C4-2B (cell line): ENCODE measurements around the gene ENTPD8.

ENCODE experiments used
- H3K27ac ChIP-seq: fragments of 450-650 bp; 2 replicates; pipeline ENCODE4 v1.5.1; 2017
- CTCF ChIP-seq: fragments of 450-650 bp; conservative IDR thresholded peaks from 2 replicates; pipeline ENCODE4 v1.5.1; 2017; ENCODE audit warnings: mild to moderate bottlenecking
- ZFX ChIP-seq: fragments of 450-650 bp; IDR thresholded peaks from 2 replicates; pipeline ENCODE4 v1.6.1; 2017

Gene ENTPD8

GRCh38 chr9:137396634-137397367 is 44.4 kb downstream of the ENTPD8 start:
- no peak overlapping the region for H3K27ac ChIP-seq
- TF ChIP-seq CTCF (no peak), ZFX (no peak)

GRCh38 chr9:137396227-137396626 is 44.9 kb downstream of the ENTPD8 start:
- H3K27ac ChIP-seq, result no peak overlapping the region
- no peak for TF ChIP-seq CTCF
- TF ChIP-seq ZFX, result no peak

GRCh38 chr9:137395666-137396010 is 45.5 kb downstream of the ENTPD8 start:
- TF ChIP-seq ZFX, result no peak
- no peak for TF ChIP-seq CTCF
- no peak overlapping the region for H3K27ac ChIP-seq

GRCh38 chr9:137394866-137395665 is 46.1 kb downstream of the ENTPD8 start:
- TF ChIP-seq ZFX (no peak), CTCF (no peak)
- H3K27ac ChIP-seq, result no peak overlapping the region

- no peak for TF ChIP-seq CTCF
- TF ChIP-seq ZFX, result no peak
- no peak overlapping the region for H3K27ac ChIP-seq
These were observed 47.7 kb downstream of the ENTPD8 start for GRCh38 chr9:137393176-137394150.

- H3K27ac ChIP-seq, result no peak overlapping the region
- TF ChIP-seq CTCF (no peak), ZFX (no peak)
These were observed 48.7 kb downstream of the ENTPD8 start for GRCh38 chr9:137392232-137393007.
